Loucy (cell line): Measurements from ENCODE around the gene WDR19.

ENCODE experiments used
- H2AFZ ChIP-seq: fragments of 200-600 bp; sonication (generic); 2 replicates; pipeline ENCODE4 v1.6.0; 2016; ENCODE audit warnings: antibody characterized with exemption, mild to moderate bottlenecking, low read length, moderate library complexity
- H3F3A ChIP-seq: fragments of 200-600 bp; 2 replicates; pipeline ENCODE4 v1.6.0; 2016; ENCODE audit warnings: antibody characterized with exemption, low read depth, mild to moderate bottlenecking
- H3K27me3 ChIP-seq: fragments of 200-600 bp; sonication (generic); 2 replicates; pipeline ENCODE4 v1.6.1; 2014; ENCODE audit warnings: low read length, mild to moderate bottlenecking; ENCODE audit not compliant: insufficient read depth, poor library complexity, severe bottlenecking
- H3K36me3 ChIP-seq: fragments of 200-600 bp; sonication (generic); 2 replicates; pipeline ENCODE4 v1.6.1; 2016; ENCODE audit warnings: low read length; ENCODE audit not compliant: insufficient read depth
- H3K4me1 ChIP-seq: fragments of 200-600 bp; sonication (generic); 2 replicates; pipeline ENCODE4 v1.5.1; 2014; ENCODE audit warnings: low read length, mild to moderate bottlenecking; ENCODE audit not compliant: insufficient read depth, poor library complexity, severe bottlenecking
- H3K4me2 ChIP-seq: fragments of 200-600 bp; sonication (generic); 2 replicates; pipeline ENCODE4 v1.6.0; 2014; ENCODE audit warnings: antibody characterized with exemption, low read length, low read depth, mild to moderate bottlenecking; ENCODE audit not compliant: poor library complexity, severe bottlenecking
- H3K4me3 ChIP-seq: fragments of 200-600 bp; sonication (generic); 2 replicates; pipeline ENCODE4 v1.5.1; 2014; ENCODE audit warnings: low read length, mild to moderate bottlenecking, mixed read lengths; ENCODE audit not compliant: poor library complexity, severe bottlenecking
- H3K79me2 ChIP-seq: fragments of 200-600 bp; sonication (generic); 2 replicates; pipeline ENCODE4 v1.6.1; 2014; ENCODE audit warnings: low read length; ENCODE audit not compliant: insufficient read depth
- H3K9ac ChIP-seq: fragments of 200-600 bp; sonication (generic); 2 replicates; pipeline ENCODE4 v1.6.0; 2014; ENCODE audit warnings: mild to moderate bottlenecking, low read depth, low read length, moderate library complexity; ENCODE audit not compliant: poor library complexity, severe bottlenecking
- H3K9me2 ChIP-seq: fragments of 200-600 bp; sonication (generic); replicated peaks from 2 replicates; pipeline ENCODE4 v1.6.1; 2016; ENCODE audit warnings: low read depth, low read length, mixed read lengths
- H3K9me3 ChIP-seq: fragments of 200-600 bp; sonication (generic); 2 replicates; pipeline ENCODE4 v1.6.1; 2014; ENCODE audit warnings: mild to moderate bottlenecking, antibody characterized with exemption, low read length, low read depth; ENCODE audit not compliant: insufficient read depth
- H4K20me1 ChIP-seq: fragments of 200-600 bp; sonication (generic); 2 replicates; pipeline ENCODE4 v1.6.0; 2014; ENCODE audit warnings: antibody characterized with exemption, low read length, mild to moderate bottlenecking; ENCODE audit not compliant: insufficient read depth, poor library complexity, severe bottlenecking
- CTCF ChIP-seq: fragments of 200-600 bp; sonication (generic); conservative IDR thresholded peaks from 2 replicates; pipeline ENCODE4 v1.5.1; 2014; ENCODE audit warnings: mild to moderate bottlenecking, antibody characterized with exemption, low read length
- EZH2phosphoT487 ChIP-seq: fragments of 200-600 bp; IDR thresholded peaks from 2 replicates; pipeline ENCODE4 v1.6.1; 2018; ENCODE audit warnings: antibody characterized with exemption, mild to moderate bottlenecking, moderate library complexity, borderline replicate concordance

WDR19 gene

DNA sequence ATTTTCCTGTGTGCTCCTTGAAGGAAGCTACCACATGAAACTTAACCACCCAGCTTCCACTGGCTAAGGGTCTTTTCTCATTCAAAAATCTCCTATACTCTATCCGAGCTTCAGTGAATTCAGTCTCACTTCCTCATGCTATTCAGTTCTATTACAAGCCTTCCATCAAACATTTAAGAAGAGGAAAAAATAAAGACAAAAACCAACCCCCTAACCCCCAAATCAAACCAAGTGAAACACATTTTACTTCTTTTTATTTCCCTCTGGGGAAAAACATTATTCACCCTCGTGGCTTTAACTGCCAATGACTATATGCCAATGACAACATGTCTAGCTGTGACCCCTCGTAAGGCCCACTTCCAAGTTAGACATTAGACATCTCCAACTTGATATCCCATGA, 16.2 kb upstream of the WDR19 start:
- Histone ChIP-seq H3K9me2 (no peaks in the 10 kb centered on the region), H3K4me2 (no peak overlapping the region), H3K4me3 (no peak overlapping the region), H3K79me2 (no peaks in the 10 kb centered on the region), H4K20me1 (no peaks in the 10 kb centered on the region), H3F3A (no peaks in the 10 kb centered on the region), H3K27me3 (no peaks in the 10 kb centered on the region), H3K4me1 (peaks cover 11% of the 10 kb centered on the region), H3K9me3 (no peaks in the 10 kb centered on the region), H3K9ac (no peak overlapping the region), H2AFZ (no peak overlapping the region), H3K36me3 (no peaks in the 10 kb centered on the region)
- no peak for TF ChIP-seq CTCF
- no peak for TF ChIP-seq EZH2phosphoT487

DNA sequence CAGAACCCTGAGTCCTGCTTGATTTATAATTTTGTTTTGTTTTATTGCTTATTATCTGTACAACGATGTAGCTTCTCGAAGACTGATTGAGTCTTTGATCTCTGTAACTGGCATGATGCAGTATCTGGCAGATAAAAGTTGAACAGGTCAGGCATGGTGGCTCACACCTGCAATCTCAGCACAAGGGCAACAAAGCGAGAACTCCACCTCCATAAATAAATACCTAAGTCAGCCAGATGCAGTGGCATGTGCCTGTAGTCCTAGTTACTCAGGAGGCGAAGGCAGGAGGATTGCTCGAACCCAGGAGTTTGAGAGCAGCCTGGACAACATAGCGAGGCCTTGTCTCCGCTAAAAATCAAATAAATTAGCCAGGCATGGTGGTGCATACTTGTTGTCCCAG, 15.7 kb upstream of the WDR19 start:
- Histone ChIP-seq H3K9me3 (no peaks in the 10 kb centered on the region), H4K20me1 (no peaks in the 10 kb centered on the region), H3K4me3 (no peak overlapping the region), H3K9ac (no peak overlapping the region), H3F3A (no peaks in the 10 kb centered on the region), H3K4me2 (no peak overlapping the region), H3K9me2 (no peaks in the 10 kb centered on the region), H3K27me3 (no peaks in the 10 kb centered on the region), H3K4me1 (peaks cover 11% of the 10 kb centered on the region), H3K36me3 (no peaks in the 10 kb centered on the region), H3K79me2 (no peaks in the 10 kb centered on the region), H2AFZ (no peak overlapping the region)
- TF ChIP-seq CTCF (no peak), EZH2phosphoT487 (no peak)

DNA sequence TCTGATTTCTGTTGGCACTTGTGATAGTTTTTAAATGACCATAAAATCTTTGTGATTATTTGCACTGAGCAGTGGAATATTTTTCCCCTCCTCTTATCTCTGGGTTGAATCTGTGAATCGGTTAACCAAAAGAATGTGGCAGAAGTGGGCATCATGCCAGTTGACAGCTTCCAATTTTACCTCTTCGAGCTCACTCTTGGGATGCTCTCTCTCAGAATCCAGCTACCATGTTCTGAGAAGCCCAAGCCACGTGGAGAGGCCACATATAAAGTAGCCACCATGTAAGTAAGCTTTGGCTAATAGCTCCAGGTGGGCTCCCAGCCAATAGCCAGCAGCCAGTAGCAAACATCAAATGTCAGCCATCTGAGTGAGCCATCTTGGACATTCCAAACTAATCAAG, 12.9 kb upstream of the WDR19 start:
- H3K9me2 ChIP-seq: no peaks in the 10 kb centered on the region
- no peaks in the 10 kb centered on the region for H3K36me3 ChIP-seq
- no peak overlapping the region for H3K9ac ChIP-seq
- H4K20me1 ChIP-seq: no peaks in the 10 kb centered on the region
- H3K4me1 ChIP-seq: peaks cover 11% of the 10 kb centered on the region
- H3K4me3 ChIP-seq: no peak overlapping the region
- TF ChIP-seq EZH2phosphoT487 (no peak), CTCF (no peak)
- no peaks in the 10 kb centered on the region for H3K9me3 ChIP-seq
- no peak overlapping the region for H2AFZ ChIP-seq
- H3K4me2 ChIP-seq: no peak overlapping the region
- no peaks in the 10 kb centered on the region for H3F3A ChIP-seq
- no peaks in the 10 kb centered on the region for H3K27me3 ChIP-seq
- no peaks in the 10 kb centered on the region for H3K79me2 ChIP-seq
